Kidney epithelial cell (primary cell): ENCODE data around the gene ZNF98. TPM values are rescaled to one million over a fixed set of nuclear protein-coding genes. Genes with fewer than 3 reads are reported as not detected.

ENCODE experiments used
- DNase-seq: peaks from one replicate; pipeline ENCODE4 v3.0.0-alpha.2; 2010; ENCODE audit warnings: low read depth
- H3K27me3 ChIP-seq: 2 replicates; pipeline ENCODE4 v1.6.0; 2011; ENCODE audit warnings: low read length; ENCODE audit not compliant: control insufficient read depth, insufficient read depth
- H3K36me3 ChIP-seq: 2 replicates; pipeline ENCODE4 v1.5.1; 2011; ENCODE audit warnings: low read length; ENCODE audit not compliant: control insufficient read depth, insufficient read depth
- H3K4me3 ChIP-seq: 2 replicates; pipeline ENCODE4 v1.5.1; 2011; ENCODE audit warnings: low read depth, mild to moderate bottlenecking, control low read depth, low read length
- CTCF ChIP-seq: IDR thresholded peaks from 2 replicates; pipeline ENCODE4 v1.5.1; 2011; ENCODE audit warnings: mild to moderate bottlenecking, moderate library complexity, low read length, control low read depth, inconsistent platforms; ENCODE audit not compliant: insufficient read depth, poor library complexity, severe bottlenecking
- total RNA-seq: library from RNA; depleted of rRNA; stranded (reverse); fragments of >200 nt; gene quantifications from 2 replicates; pipeline ENCODE4 v1.2.3, GENCODE V29; 2015

The ZNF98 gene
- total RNA-seq, 1 donor from 2014 or later = 3.0 TPM

- H3K36me3 ChIP-seq = no peaks in the 10 kb centered on the region
- no peaks in the 10 kb centered on the region for H3K27me3 ChIP-seq
- DNase-seq = no peak
- no peak overlapping the region for H3K4me3 ChIP-seq
- no peak for TF ChIP-seq CTCF
Observed at GRCh38 chr19:22421797-22422196, 349 bp downstream of the ZNF98 start.

GRCh38 chr19:22354665-22355064 lies 67.5 kb downstream of the ZNF98 start:
- no peak for TF ChIP-seq CTCF
- H3K4me3 ChIP-seq = no peak overlapping the region
- no peak for DNase-seq
- H3K36me3 ChIP-seq = no peaks in the 10 kb centered on the region
- no peaks in the 10 kb centered on the region for H3K27me3 ChIP-seq

Other genes with a start within 250 kb of the ZNF98 start
- 0.34 TPM in 1 of 2 replicates, not detected in the other for gene ZNF676, start 225.4 kb downstream of the ZNF98 start, total RNA-seq
- 0.14 TPM in 1 of 2 replicates, not detected in the other for gene ZNF729, start 135.9 kb downstream of the ZNF98 start, total RNA-seq
- 0.71 and 0.89 TPM in 2 replicates for gene ZNF492, start 212.0 kb upstream of the ZNF98 start, total RNA-seq